ENCODE results near the gene ARSG.

ARSG gene

DNA sequence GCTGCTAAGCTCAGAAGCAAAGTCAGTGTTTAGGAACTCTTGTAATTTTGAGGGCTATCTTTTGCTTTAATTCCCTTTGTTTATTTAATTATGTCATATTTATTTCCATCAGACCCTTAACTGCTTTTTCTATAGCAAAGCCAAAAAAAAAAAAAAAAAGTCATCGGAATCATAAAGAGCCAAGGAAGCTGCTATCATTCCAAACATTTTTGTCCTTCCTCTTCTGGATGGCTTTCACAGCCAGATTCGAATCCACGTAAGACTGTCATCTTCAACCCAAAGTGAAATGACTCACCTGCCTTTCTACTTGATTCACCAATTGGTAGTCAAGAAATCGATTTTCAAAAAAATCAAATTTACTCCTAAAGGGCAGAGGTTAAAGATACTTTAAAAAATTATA, 127.6 kb downstream of the ARSG start:
- Mint-ChIP-seq H3K36me3 (ENCODE audit: low read depth) (peaks cover 49% of the 10 kb centered on the region), H3K27ac (no peak overlapping the region), H3K27me3 (ENCODE audit: low read depth, poor library complexity) (peaks cover 3% of the 10 kb centered on the region), H3K4me1 (no peaks in the 10 kb centered on the region), H3K4me3 (no peak overlapping the region), H3K9me3 (peaks cover 41% of the 10 kb centered on the region)
- TF ChIP-seq, protein P1, sequence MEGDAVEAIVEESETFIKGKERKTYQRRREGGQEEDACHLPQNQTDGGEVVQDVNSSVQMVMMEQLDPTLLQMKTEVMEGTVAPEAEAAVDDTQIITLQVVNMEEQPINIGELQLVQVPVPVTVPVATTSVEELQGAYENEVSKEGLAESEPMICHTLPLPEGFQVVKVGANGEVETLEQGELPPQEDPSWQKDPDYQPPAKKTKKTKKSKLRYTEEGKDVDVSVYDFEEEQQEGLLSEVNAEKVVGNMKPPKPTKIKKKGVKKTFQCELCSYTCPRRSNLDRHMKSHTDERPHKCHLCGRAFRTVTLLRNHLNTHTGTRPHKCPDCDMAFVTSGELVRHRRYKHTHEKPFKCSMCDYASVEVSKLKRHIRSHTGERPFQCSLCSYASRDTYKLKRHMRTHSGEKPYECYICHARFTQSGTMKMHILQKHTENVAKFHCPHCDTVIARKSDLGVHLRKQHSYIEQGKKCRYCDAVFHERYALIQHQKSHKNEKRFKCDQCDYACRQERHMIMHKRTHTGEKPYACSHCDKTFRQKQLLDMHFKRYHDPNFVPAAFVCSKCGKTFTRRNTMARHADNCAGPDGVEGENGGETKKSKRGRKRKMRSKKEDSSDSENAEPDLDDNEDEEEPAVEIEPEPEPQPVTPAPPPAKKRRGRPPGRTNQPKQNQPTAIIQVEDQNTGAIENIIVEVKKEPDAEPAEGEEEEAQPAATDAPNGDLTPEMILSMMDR (IDR thresholded peaks at IDR 0.05), result no peak
- DNase-seq, result no peak

DNA sequence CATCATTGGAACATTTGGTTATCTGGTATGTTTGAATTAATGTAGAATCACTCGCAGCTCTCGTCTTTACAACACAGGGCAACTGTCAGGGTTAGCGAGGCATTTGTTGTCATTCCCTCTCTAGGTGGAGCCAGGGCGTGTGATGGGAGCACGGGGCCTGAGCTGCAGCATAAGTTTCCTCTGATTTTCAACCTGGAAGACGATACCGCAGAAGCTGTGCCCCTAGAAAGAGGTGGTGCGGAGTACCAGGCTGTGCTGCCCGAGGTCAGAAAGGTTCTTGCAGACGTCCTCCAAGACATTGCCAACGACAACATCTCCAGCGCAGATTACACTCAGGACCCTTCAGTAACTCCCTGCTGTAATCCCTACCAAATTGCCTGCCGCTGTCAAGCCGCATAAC, 128.8 kb downstream of the ARSG start:
- H3K4me3 Mint-ChIP-seq, result no peak overlapping the region
- TF ChIP-seq, protein P1 (IDR thresholded peaks at IDR 0.05), result no peak
- DNase-seq, result no peak
- peaks cover 3% of the 10 kb centered on the region for H3K27me3 Mint-ChIP-seq (ENCODE audit: low read depth, poor library complexity)
- peaks cover 39% of the 10 kb centered on the region for H3K36me3 Mint-ChIP-seq (ENCODE audit: low read depth)
- peaks cover 29% of the 10 kb centered on the region for H3K9me3 Mint-ChIP-seq
- no peak overlapping the region for H3K27ac Mint-ChIP-seq
- no peaks in the 10 kb centered on the region for H3K4me1 Mint-ChIP-seq

GRCh38 chr17:68421486-68421885, 130.2 kb downstream of the ARSG start:
- H3K9me3 Mint-ChIP-seq, result peaks cover 15% of the 10 kb centered on the region
- no peak overlapping the region for H3K4me3 Mint-ChIP-seq
- peaks cover 29% of the 10 kb centered on the region for H3K36me3 Mint-ChIP-seq (ENCODE audit: low read depth)
- TF ChIP-seq, protein P1 (IDR thresholded peaks at IDR 0.05), result no peak
- H3K27me3 Mint-ChIP-seq (ENCODE audit: low read depth, poor library complexity), result peaks cover 3% of the 10 kb centered on the region
- peak overlapping the region; percentile 35 for H3K27ac Mint-ChIP-seq
- H3K4me1 Mint-ChIP-seq, result no peaks in the 10 kb centered on the region
- no peak for DNase-seq

DNA sequence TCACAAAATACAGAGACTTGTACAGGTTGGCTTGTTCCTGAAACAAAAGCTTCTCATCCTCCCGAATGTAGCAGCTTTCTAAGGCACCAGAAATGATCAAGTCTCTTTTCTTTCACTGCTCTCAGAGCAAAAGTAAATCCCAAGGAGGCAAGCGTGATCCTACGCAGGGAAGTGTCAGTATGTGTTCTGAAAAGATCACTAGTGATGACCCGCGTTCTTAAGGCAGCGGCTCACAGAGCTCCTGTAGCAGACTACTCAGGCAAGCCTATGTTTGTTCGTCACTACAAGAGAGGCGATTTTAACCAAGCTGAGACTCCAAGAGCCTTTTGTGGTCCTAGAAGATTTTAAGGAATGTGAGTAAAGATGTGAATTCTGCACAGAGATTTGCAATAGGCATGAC, 131.5 kb downstream of the ARSG start:
- Mint-ChIP-seq H3K9me3 (peaks cover 3% of the 10 kb centered on the region), H3K36me3 (ENCODE audit: low read depth) (peaks cover 24% of the 10 kb centered on the region), H3K4me3 (no peak overlapping the region), H3K27ac (no peak overlapping the region), H3K27me3 (ENCODE audit: low read depth, poor library complexity) (peaks cover 3% of the 10 kb centered on the region), H3K4me1 (no peaks in the 10 kb centered on the region)
- no peak for DNase-seq
- TF ChIP-seq, protein P1 (IDR thresholded peaks at IDR 0.05), result no peak

DNA sequence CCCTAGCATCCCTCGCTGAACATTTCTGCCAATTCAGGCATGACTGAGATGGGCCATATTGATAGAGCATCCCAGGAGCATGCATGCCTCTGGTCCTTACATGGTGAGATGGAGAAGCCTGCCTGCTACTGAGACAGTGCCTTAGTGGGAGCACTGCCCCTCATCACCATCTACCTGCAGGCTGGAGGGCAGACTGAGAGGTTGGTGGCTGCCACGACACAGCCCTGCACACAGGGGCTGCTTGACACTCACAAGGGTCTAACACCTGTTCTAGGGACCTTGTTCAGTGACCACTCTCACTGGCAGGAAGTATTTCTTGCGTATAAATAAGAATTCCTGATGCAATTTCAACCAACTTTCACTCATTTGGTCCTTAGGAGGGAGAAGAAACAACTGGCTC, 132.0 kb downstream of the ARSG start:
- Mint-ChIP-seq H3K4me1 (no peaks in the 10 kb centered on the region), H3K9me3 (no peaks in the 10 kb centered on the region), H3K27me3 (ENCODE audit: low read depth, poor library complexity) (peaks cover 3% of the 10 kb centered on the region), H3K27ac (no peak overlapping the region), H3K36me3 (ENCODE audit: low read depth) (peaks cover 20% of the 10 kb centered on the region), H3K4me3 (no peak overlapping the region)
- TF ChIP-seq, protein P1 (IDR thresholded peaks at IDR 0.05), result no peak
- no peak for DNase-seq

DNA sequence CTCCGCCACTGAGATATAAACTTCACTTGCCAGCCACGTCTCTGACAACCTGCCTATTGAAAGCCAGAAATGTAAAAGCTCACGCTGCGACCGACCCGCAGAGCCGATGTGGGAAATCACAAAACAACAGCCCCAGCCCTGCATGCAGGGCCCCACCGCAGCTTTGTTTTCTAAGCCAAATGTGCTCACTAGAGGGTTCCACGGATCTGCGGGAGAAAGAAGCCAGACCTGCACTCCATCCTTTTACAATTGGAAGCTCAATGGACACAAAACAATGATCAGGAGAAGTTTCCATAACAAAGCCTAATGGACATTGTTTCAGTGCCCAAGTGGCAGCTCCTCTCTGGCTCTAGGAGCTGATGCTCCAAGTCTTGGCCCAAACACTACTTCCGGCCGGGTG, 132.9 kb downstream of the ARSG start:
- H3K27ac Mint-ChIP-seq, result no peak overlapping the region
- H3K9me3 Mint-ChIP-seq, result no peaks in the 10 kb centered on the region
- no peak overlapping the region for H3K4me3 Mint-ChIP-seq
- H3K27me3 Mint-ChIP-seq (ENCODE audit: low read depth, poor library complexity), result peaks cover 3% of the 10 kb centered on the region
- H3K4me1 Mint-ChIP-seq, result no peaks in the 10 kb centered on the region
- TF ChIP-seq, protein P1 (IDR thresholded peaks at IDR 0.05), result no peak
- H3K36me3 Mint-ChIP-seq (ENCODE audit: low read depth), result peaks cover 23% of the 10 kb centered on the region
- DNase-seq, result no peak

All from nephron progenitor cell (in vitro differentiated cells).